ENCODE results near the gene MTRFR.

DNA sequence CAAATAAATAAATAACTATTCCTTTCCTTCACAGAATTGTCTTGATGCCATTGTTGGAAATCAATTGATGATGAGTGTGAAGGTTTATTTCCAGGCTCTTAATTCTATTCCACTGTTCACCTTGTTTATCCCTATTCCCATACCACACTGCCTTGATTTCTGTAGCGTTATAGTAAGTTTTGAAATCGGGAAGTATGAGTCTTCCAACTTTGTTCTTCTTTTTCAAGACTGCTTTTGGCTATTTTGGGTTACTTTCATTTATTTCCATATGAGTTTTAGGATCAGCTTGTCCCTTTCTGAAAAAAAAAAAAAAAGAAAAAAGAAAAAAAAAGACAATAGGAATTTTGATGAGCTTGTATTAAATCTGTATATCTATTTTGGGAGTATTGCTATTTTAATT, 47.7 kb downstream of the MTRFR start:
- TF ChIP-seq EZH2phosphoT487 (IDR thresholded peaks at IDR 0.05; ENCODE audit: low read length) (no peak), CTCF (IDR thresholded peaks at IDR 0.05; ENCODE audit: low read length) (no peak)
